MCF 10A (cell line): ENCODE measurements around the gene SOAT2. TPM values are rescaled to one million over a fixed set of nuclear protein-coding genes. Genes with fewer than 3 reads are reported as not detected.
A peak's percentile ranks its signal among the peaks of the same experiment; 100 is the strongest.
"Not testable (repeated sequence)": the region's sequence is repeated elsewhere in the genome, so short reads cannot be mapped to it uniquely, and the experiment has no call there.

ENCODE experiments used
- BruUV-seq: library from RNA; stranded (reverse); fragments of 400-500 nt; replicated peaks from 2 replicates; lab custom pipeline; 2021; lab: Mats Ljungman, UMichigan
- CTCF ChIA-PET: fragments of 300-600 bp; sonication (Branson Sonifier 250); formaldehyde crosslinking; extraction: SDS; loops from one replicate; lab custom pipeline; 2021; ENCODE audit warnings: antibody characterized with exemption, inconsistent platforms; lab: Yijun Ruan, JAX
- POLR2A ChIA-PET: fragments of 300-600, 350-650 bp; sonication (Branson Sonifier 250); formaldehyde crosslinking; extraction: SDS; loops from one replicate; lab custom pipeline; 2020; ENCODE audit warnings: antibody characterized with exemption, inconsistent platforms; lab: Yijun Ruan, JAX
- DNase-seq: peaks from one replicate; pipeline ENCODE4 v3.0.0-alpha.2; 2018; ENCODE audit not compliant: unreplicated experiment
- H3K27ac Mint-ChIP-seq: one replicate; pipeline ENCODE4 v1.8.0; 2022; ENCODE audit warnings: mild to moderate bottlenecking, low read depth, mixed read lengths; ENCODE audit not compliant: unreplicated experiment
- H3K27me3 Mint-ChIP-seq: one replicate; pipeline ENCODE4 v1.8.0; 2022; ENCODE audit warnings: mixed read lengths; ENCODE audit not compliant: insufficient read depth, unreplicated experiment
- H3K36me3 Mint-ChIP-seq: one replicate; pipeline ENCODE4 v1.8.0; 2022; ENCODE audit warnings: mild to moderate bottlenecking, moderate library complexity, mixed read lengths; ENCODE audit not compliant: insufficient read depth, unreplicated experiment
- H3K4me1 Mint-ChIP-seq: one replicate; pipeline ENCODE4 v1.8.0; 2022; ENCODE audit warnings: mixed read lengths; ENCODE audit not compliant: insufficient read depth, unreplicated experiment
- H3K4me3 Mint-ChIP-seq: one replicate; pipeline ENCODE4 v1.8.0; 2022; ENCODE audit warnings: mild to moderate bottlenecking, moderate library complexity, mixed read lengths; ENCODE audit not compliant: unreplicated experiment
- H3K9me3 Mint-ChIP-seq: one replicate; pipeline ENCODE4 v1.8.0; 2022; ENCODE audit warnings: mixed read lengths; ENCODE audit not compliant: unreplicated experiment
- CTCF ChIP-seq: fragments of 200-600 bp; IDR thresholded peaks from one replicate; pipeline ENCODE4 v1.8.0; 2022; ENCODE audit warnings: antibody characterized with exemption, mild to moderate bottlenecking; ENCODE audit not compliant: unreplicated experiment
- intact Hi-C: fragments of 100-400 bp; cut with micrococcal nuclease; formaldehyde crosslinking; loops from 2 replicates; pipeline ENCODE4 v1.14.1; 2022
- total RNA-seq: library from RNA; stranded (reverse); gene quantifications from 2 replicates; pipeline ENCODE4 v1.2.3, GENCODE V29; 2022

Gene SOAT2
- total RNA-seq, 1 experiment from 2014 or later = not detected

GRCh38 chr12:53093777-53094393, 9.4 kb upstream of the SOAT2 start:
- intact Hi-C loops = no loop called here
- no peaks in the 10 kb centered on the region for H3K9me3 Mint-ChIP-seq
- H3K27ac Mint-ChIP-seq = no peak overlapping the region
- no peak overlapping the region for H3K4me3 Mint-ChIP-seq
- no peak for DNase-seq
- CTCF ChIA-PET = interaction anchor here (0.7 to 14.2 kb wide), 3 partner anchors 27 to 966 kb away, joined by 3 to 267 read pairs (median 4); no protein-coding TSS in a partner anchor
- POLR2A ChIA-PET = no interaction called here
- H3K27me3 Mint-ChIP-seq = no peaks in the 10 kb centered on the region
- no peak for TF ChIP-seq CTCF
- peaks cover 18% of the 10 kb centered on the region for H3K4me1 Mint-ChIP-seq
- peaks cover 7% of the 10 kb centered on the region for H3K36me3 Mint-ChIP-seq
- BruUV-seq = no TSS peak

GRCh38 chr12:53094394-53094787, 8.9 kb upstream of the SOAT2 start:
- POLR2A ChIA-PET = no interaction called here
- TF ChIP-seq CTCF = no peak
- BruUV-seq = no TSS peak
- H3K4me1 Mint-ChIP-seq = peaks cover 23% of the 10 kb centered on the region
- no peaks in the 10 kb centered on the region for H3K9me3 Mint-ChIP-seq
- intact Hi-C loops = no loop called here
- H3K27me3 Mint-ChIP-seq = no peaks in the 10 kb centered on the region
- H3K4me3 Mint-ChIP-seq = no peak overlapping the region
- peaks cover 7% of the 10 kb centered on the region for H3K36me3 Mint-ChIP-seq
- CTCF ChIA-PET = interaction anchor here (0.6 to 14.2 kb wide), 4 partner anchors 12 to 967 kb away, joined by 3 to 267 read pairs (median 4); no protein-coding TSS in a partner anchor
- DNase-seq = no peak
- H3K27ac Mint-ChIP-seq = no peak overlapping the region

- CTCF ChIA-PET = interaction anchor here (0.6 to 14.2 kb wide), 2 partner anchors 13 to 28 kb away, joined by 3 to 267 read pairs; no protein-coding TSS in a partner anchor
- peak; percentile 29 for DNase-seq
- peaks cover 26% of the 10 kb centered on the region for H3K4me1 Mint-ChIP-seq
- intact Hi-C loops, H3K4me3 Mint-ChIP-seq, H3K27me3 Mint-ChIP-seq, H3K27ac Mint-ChIP-seq, H3K9me3 Mint-ChIP-seq, H3K36me3 Mint-ChIP-seq, BruUV-seq: not testable (repeated sequence)
- POLR2A ChIA-PET = interaction anchor here (0.7 to 1.5 kb wide), 2 partner anchors 10 to 53 kb away, joined by 3 to 7 read pairs; no protein-coding TSS in a partner anchor
Observed at GRCh38 chr12:53094796-53095595, 8.3 kb upstream of the SOAT2 start.

- ChIA-PET CTCF (interaction anchor here (14.2 kb wide), 1 partner anchor 29 kb away, joined by 267 read pairs; no protein-coding TSS in a partner anchor), POLR2A (interaction anchor here (0.7 to 1.5 kb wide), 2 partner anchors 10 to 53 kb away, joined by 3 to 7 read pairs; no protein-coding TSS in a partner anchor)
- intact Hi-C loops, DNase-seq, H3K36me3 Mint-ChIP-seq, BruUV-seq, H3K9me3 Mint-ChIP-seq, H3K4me3 Mint-ChIP-seq, H3K27me3 Mint-ChIP-seq, H3K27ac Mint-ChIP-seq: not testable (repeated sequence)
- H3K4me1 Mint-ChIP-seq = peaks cover 26% of the 10 kb centered on the region
Observed at GRCh38 chr12:53095596-53095895, 7.7 kb upstream of the SOAT2 start.
